Tibial nerve (tissue), 3 donors: ENCODE data around the gene KIF13A.

Experiments used
- POLR2A ChIP-seq, 2 donors: fragments of 450-650 bp; IDR thresholded peaks; one replicate each; pipeline ENCODE4 v1.6.1; 2017; ENCODE audit warnings: antibody characterized with exemption in 2 of 2, mild to moderate bottlenecking in 2 of 2, moderate library complexity in 2 of 2
- TF ChIP-seq, protein P1 (sequence below), 5 experiments: fragments of 200-600 bp in 3 of 5; fragments of 450-650 bp in 2 of 5; sonication (generic) in 3 of 5; IDR thresholded peaks; one replicate each; pipeline ENCODE4 v1.5.1; 2016 to 2019; ENCODE audit warnings: antibody characterized with exemption in 5 of 5, mild to moderate bottlenecking in 3 of 5, moderate library complexity in 2 of 5

DNA sequence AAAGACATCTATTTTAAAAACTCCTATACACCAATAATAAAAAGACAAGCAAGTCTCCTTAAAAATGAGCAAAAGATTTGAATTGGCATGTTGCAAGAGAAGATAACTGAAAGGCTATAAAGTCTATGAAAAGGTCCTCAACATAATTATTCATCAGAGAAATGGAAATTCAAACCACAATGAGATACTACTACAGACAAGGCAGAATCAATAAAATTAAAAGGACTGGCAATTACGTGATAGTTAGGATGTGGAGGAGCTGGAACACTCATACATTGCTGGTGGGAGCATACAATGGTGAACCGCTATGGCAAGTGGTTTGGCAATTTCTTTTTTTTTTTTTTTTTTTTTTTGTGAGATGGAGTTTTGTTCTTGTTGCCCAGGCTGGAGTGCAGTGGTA is 43.8 kb upstream of the KIF13A start:
- TF ChIP-seq, protein P1, sequence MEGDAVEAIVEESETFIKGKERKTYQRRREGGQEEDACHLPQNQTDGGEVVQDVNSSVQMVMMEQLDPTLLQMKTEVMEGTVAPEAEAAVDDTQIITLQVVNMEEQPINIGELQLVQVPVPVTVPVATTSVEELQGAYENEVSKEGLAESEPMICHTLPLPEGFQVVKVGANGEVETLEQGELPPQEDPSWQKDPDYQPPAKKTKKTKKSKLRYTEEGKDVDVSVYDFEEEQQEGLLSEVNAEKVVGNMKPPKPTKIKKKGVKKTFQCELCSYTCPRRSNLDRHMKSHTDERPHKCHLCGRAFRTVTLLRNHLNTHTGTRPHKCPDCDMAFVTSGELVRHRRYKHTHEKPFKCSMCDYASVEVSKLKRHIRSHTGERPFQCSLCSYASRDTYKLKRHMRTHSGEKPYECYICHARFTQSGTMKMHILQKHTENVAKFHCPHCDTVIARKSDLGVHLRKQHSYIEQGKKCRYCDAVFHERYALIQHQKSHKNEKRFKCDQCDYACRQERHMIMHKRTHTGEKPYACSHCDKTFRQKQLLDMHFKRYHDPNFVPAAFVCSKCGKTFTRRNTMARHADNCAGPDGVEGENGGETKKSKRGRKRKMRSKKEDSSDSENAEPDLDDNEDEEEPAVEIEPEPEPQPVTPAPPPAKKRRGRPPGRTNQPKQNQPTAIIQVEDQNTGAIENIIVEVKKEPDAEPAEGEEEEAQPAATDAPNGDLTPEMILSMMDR (IDR thresholded peaks at IDR 0.05): no peak
- TF ChIP-seq POLR2A (IDR thresholded peaks at IDR 0.05): no peak
